Right ventricle myocardium superior (tissue), 1 donor: Measurements from ENCODE around the gene MIEF1. TPM values are rescaled to one million over a fixed set of nuclear protein-coding genes. Genes with fewer than 3 reads are reported as not detected.

Source experiments
- ATAC-seq: fragments of 200-7000 bp; cut with Tn5 transposase; one replicate; pipeline ENCODE4 v1.9.1; 2020; ENCODE audit warnings: mild to moderate bottlenecking; ENCODE audit not compliant: poor library complexity
- DNase-seq: peaks from one replicate; pipeline ENCODE4 v3.0.0-alpha.2; 2020
- intact Hi-C: fragments of 100-400 bp; cut with DNase I; formaldehyde crosslinking; loops from one replicate; pipeline ENCODE4 v1.11.2; 2022
- total RNA-seq: library from RNA; stranded (reverse); fragmentation: NEBNext Ultra II Directional; extraction: Animal tissue kit (Norgen Biotek cat#: 25700); gene quantifications from one replicate; pipeline ENCODE4 v1.2.1, GENCODE V29; 2021
- donor health status: DM: no; HTN: yes; CAD: no; lungs with severe emphysema.

Gene MIEF1
- total RNA-seq, 1 donor from 2014 or later, result 16.7 TPM

- intact Hi-C loops, result loop anchor here (10.0 kb wide), 2 partner anchors 178 to 348 kb away; partner anchors contain the start of gene SYNGR1
- DNase-seq, result peak; percentile 44
- ATAC-seq, result peak; percentile 4
Observed at GRCh38 chr22:39522567-39523300, 20.6 kb downstream of the MIEF1 start.

GRCh38 chr22:39524089-39524752 lies 22.1 kb downstream of the MIEF1 start:
- ATAC-seq (no peak), DNase-seq (no peak)
- intact Hi-C loops, result loop anchor here (10.0 kb wide), 2 partner anchors 179 to 349 kb away; partner anchors contain the start of gene SYNGR1

GRCh38 chr22:39524753-39525657 lies 22.9 kb downstream of the MIEF1 start:
- no peak for DNase-seq
- intact Hi-C loops, result loop anchor here (10.0 kb wide), 2 partner anchors 180 to 350 kb away; partner anchors contain the start of gene SYNGR1
- no peak for ATAC-seq

GRCh38 chr22:39525658-39525975 lies 23.5 kb downstream of the MIEF1 start:
- DNase-seq (no peak), ATAC-seq (no peak)
- intact Hi-C loops, result loop anchor here (10.0 kb wide), 2 partner anchors 181 to 351 kb away; partner anchors contain the start of gene SYNGR1

GRCh38 chr22:39526736-39527171 lies 24.7 kb downstream of the MIEF1 start:
- ATAC-seq (no peak), DNase-seq (no peak)
- intact Hi-C loops, result loop anchor here (10.0 kb wide), 2 partner anchors 182 to 352 kb away; partner anchors contain the start of gene SYNGR1

- intact Hi-C loops, result loop anchor here (10.0 kb wide), 2 partner anchors 183 to 353 kb away; partner anchors contain the start of gene SYNGR1
- no peak for ATAC-seq
- no peak for DNase-seq
Observed at GRCh38 chr22:39527481-39527961, 25.4 kb downstream of the MIEF1 start.

- ATAC-seq (no peak), DNase-seq (no peak)
- intact Hi-C loops, result loop anchor here (10.0 kb wide), 2 partner anchors 183 to 353 kb away; partner anchors contain the start of gene SYNGR1
Observed at GRCh38 chr22:39528080-39528661, 26.1 kb downstream of the MIEF1 start.

GRCh38 chr22:39528681-39529486 lies 26.8 kb downstream of the MIEF1 start:
- intact Hi-C loops, result loop anchor here (10.0 kb wide), 2 partner anchors 184 to 354 kb away; partner anchors contain the start of gene SYNGR1
- peak; percentile 53 for ATAC-seq
- peak; percentile 94 for DNase-seq

- DNase-seq (no peak), ATAC-seq (no peak)
- intact Hi-C loops, result loop anchor here (10.0 kb wide), 2 partner anchors 185 to 355 kb away; partner anchors contain the start of gene SYNGR1
Observed at GRCh38 chr22:39529487-39529851, 27.4 kb downstream of the MIEF1 start.

- ATAC-seq, result no peak
- intact Hi-C loops, result no loop called here
- DNase-seq, result no peak
Observed at GRCh38 chr22:39530116-39530515, 28.0 kb downstream of the MIEF1 start.

GRCh38 chr22:39530692-39531331 lies 28.7 kb downstream of the MIEF1 start:
- intact Hi-C loops, result no loop called here
- DNase-seq (no peak), ATAC-seq (no peak)

- peak; percentile 92 for ATAC-seq
- DNase-seq, result peak; percentile 100
- intact Hi-C loops, result no loop called here
Observed at GRCh38 chr22:39532215-39533073, 30.4 kb downstream of the MIEF1 start, which contains the start of gene RPS19BP1. Gene RPS19BP1 (minus strand): TSS chr22:39532748. CDS start chr22:39532738, 10 bp downstream.

GRCh38 chr22:39534092-39534506 lies 32.0 kb downstream of the MIEF1 start:
- intact Hi-C loops, result no loop called here
- DNase-seq, result no peak

GRCh38 chr22:39534591-39535356 lies 32.7 kb downstream of the MIEF1 start:
- intact Hi-C loops, result loop anchor here (5.0 kb wide), 1 partner anchor 488 kb away; no protein-coding TSS in a partner anchor
- DNase-seq (peak; percentile 92), ATAC-seq (peak; percentile 47)

More at GRCh38 chr22:39534092-39534506, 32.0 kb downstream of the MIEF1 start:
- no peak for ATAC-seq

GRCh38 chr22:39535357-39535725 lies 33.3 kb downstream of the MIEF1 start:
- intact Hi-C loops, result loop anchor here (5.0 kb wide), 1 partner anchor 487 kb away; no protein-coding TSS in a partner anchor
- ATAC-seq, result no peak
- no peak for DNase-seq
